Gastrocnemius medialis (tissue), 4 donors: ENCODE data around the gene AQP6. TPM values are rescaled to one million over a fixed set of nuclear protein-coding genes. Genes with fewer than 3 reads are reported as not detected.

Source experiments
- ATAC-seq, 2 donors: fragments of 150-250 bp; one replicate each; pipeline ENCODE4 v1.9.1; 2016
- DNase-seq, 2 donors: peaks; one replicate each; pipeline ENCODE4 v3.0.0-alpha.2; 2019
- H3K27ac ChIP-seq, 4 donors: fragments of 200-600 bp; sonication (generic); 1 replicate in 1 of 4; 2 replicates in 3 of 4; pipeline ENCODE4 v1.5.1; 2016 to 2018; ENCODE audit warnings: mild to moderate bottlenecking in 2 of 4, moderate library complexity in 1 of 4
- H3K27me3 ChIP-seq, 3 donors: fragments of 200-600 bp; sonication (generic) in 2 of 3; 1 replicate in 1 of 3; 2 replicates in 2 of 3; pipeline versions ENCODE4 v1.5.1 to v1.6.0; 2016 to 2019; ENCODE audit warnings: mild to moderate bottlenecking in 1 of 3, moderate library complexity in 1 of 3
- H3K36me3 ChIP-seq, 2 donors: fragments of 200-600 bp; sonication (generic) in 1 of 2; one replicate each; pipeline ENCODE4 v1.5.1; 2017 to 2018
- H3K4me1 ChIP-seq, 2 donors: fragments of 200-600 bp; sonication (generic) in 1 of 2; one replicate each; pipeline ENCODE4 v1.5.1; 2016 to 2017; ENCODE audit warnings: mild to moderate bottlenecking in 2 of 2
- H3K4me3 ChIP-seq, 4 donors: fragments of 200-600 bp; sonication (generic) in 3 of 4; 1 replicate in 1 of 4; 2 replicates in 3 of 4; pipeline ENCODE4 v1.5.1; 2016 to 2019; ENCODE audit warnings: mild to moderate bottlenecking in 2 of 4
- H3K9me3 ChIP-seq, 3 donors: fragments of 200-600 bp; sonication (generic) in 2 of 3; 1 replicate in 1 of 3; 2 replicates in 2 of 3; pipeline ENCODE4 v1.5.1; 2016 to 2019
- CTCF ChIP-seq, 5 experiments: fragments of 450-650 bp in 3 of 5; fragments of 200-600 bp in 2 of 5; sonication (generic) in 2 of 5; IDR thresholded peaks in 4 of 5; conservative IDR thresholded peaks in 1 of 5; 1 replicate in 4 of 5; 2 replicates in 1 of 5; pipeline ENCODE4 v1.5.1; 2016 to 2019; ENCODE audit warnings: antibody characterized with exemption in 5 of 5, mild to moderate bottlenecking in 3 of 5, moderate library complexity in 3 of 5
- POLR2A ChIP-seq, 2 donors: fragments of 450-650 bp; IDR thresholded peaks; one replicate each; pipeline ENCODE4 v1.6.1; 2017; ENCODE audit warnings: antibody characterized with exemption in 2 of 2, mild to moderate bottlenecking in 2 of 2, moderate library complexity in 2 of 2
- in situ Hi-C, 4 donors: fragments of 200-750 bp; cut with MboI; loops; one replicate each; pipeline versions ENCODE4 v1.15.0 to v1.8.0; 2017; ENCODE audit warnings: low sequenced_read_pairs in 4 of 4
- intact Hi-C: fragments of 100-400 bp; cut with DNase I; formaldehyde crosslinking; loops from one replicate; pipeline ENCODE4 v1.15.1; 2023; ENCODE audit warnings: low total_unique reads
- total RNA-seq, 4 donors: library from RNA; depleted of rRNA; stranded (reverse); fragments of >200 nt; gene quantifications; one replicate each; pipeline versions ENCODE4 v1.1.0 to v1.2.3, GENCODE V29; 2016

Gene AQP6
- total RNA-seq, 4 donors from 2014 or later: not detected

GRCh38 chr12:49976557-49976956, 3.8 kb downstream of the AQP6 start:
- Histone ChIP-seq H3K27ac (no peak overlapping the region), H3K36me3 (no peaks in the 10 kb centered on the region), H3K9me3 (no peaks in the 10 kb centered on the region), H3K4me1 (no peaks in the 10 kb centered on the region), H3K27me3 (no peaks in the 10 kb centered on the region), H3K4me3 (no peak overlapping the region)
- in situ Hi-C loops: loop anchor here in 1 of 4 donors (5.0 kb wide), 1 partner anchor 81 kb away; the partner anchor contains the start of gene ASIC1
- ATAC-seq (no peak), DNase-seq (no peak)
- intact Hi-C loops: no loop called here
- TF ChIP-seq CTCF (IDR thresholded peaks at IDR 0.05 in 4 of 5, conservative IDR thresholded peaks at IDR 0.05 in 1 of 5) (no peak), POLR2A (IDR thresholded peaks at IDR 0.05) (no peak)

- DNase-seq: no peak
- no peaks in the 10 kb centered on the region for H3K27me3 ChIP-seq
- no peaks in the 10 kb centered on the region for H3K9me3 ChIP-seq
- no peak for TF ChIP-seq CTCF (IDR thresholded peaks at IDR 0.05 in 4 of 5, conservative IDR thresholded peaks at IDR 0.05 in 1 of 5)
- no peak for TF ChIP-seq POLR2A (IDR thresholded peaks at IDR 0.05)
- H3K36me3 ChIP-seq: no peaks in the 10 kb centered on the region
- no peak overlapping the region for H3K4me3 ChIP-seq
- H3K4me1 ChIP-seq: no peaks in the 10 kb centered on the region
- H3K27ac ChIP-seq: no peak overlapping the region
- intact Hi-C loops (no loop called here), in situ Hi-C loops (loop anchor here in 1 of 4 donors (5.0 kb wide), 1 partner anchor 79 kb away; the partner anchor contains the start of gene ASIC1)
- ATAC-seq: no peak
These were observed 5.4 kb downstream of the AQP6 start for GRCh38 chr12:49978125-49978524.

GRCh38 chr12:49979016-49979586, 6.4 kb downstream of the AQP6 start:
- intact Hi-C loops (no loop called here), in situ Hi-C loops (loop anchor here in 1 of 4 donors (5.0 kb wide), 1 partner anchor 78 kb away; the partner anchor contains the start of gene ASIC1)
- DNase-seq (no peak), ATAC-seq (no peak)
- no peaks in the 10 kb centered on the region for H3K36me3 ChIP-seq
- H3K4me3 ChIP-seq: no peak overlapping the region
- no peaks in the 10 kb centered on the region for H3K27me3 ChIP-seq
- H3K27ac ChIP-seq: no peak overlapping the region
- peaks cover 0 to 5% of the 10 kb centered on the region in 2 donors for H3K4me1 ChIP-seq
- TF ChIP-seq POLR2A (IDR thresholded peaks at IDR 0.05): no peak
- TF ChIP-seq CTCF (IDR thresholded peaks at IDR 0.05 in 4 of 5, conservative IDR thresholded peaks at IDR 0.05 in 1 of 5): no peak
- no peaks in the 10 kb centered on the region for H3K9me3 ChIP-seq

GRCh38 chr12:49979791-49980190, 7.0 kb downstream of the AQP6 start:
- intact Hi-C loops: no loop called here
- no peak for DNase-seq
- no peak overlapping the region for H3K27ac ChIP-seq
- H3K4me3 ChIP-seq: no peak overlapping the region
- H3K9me3 ChIP-seq: no peaks in the 10 kb centered on the region
- TF ChIP-seq CTCF (IDR thresholded peaks at IDR 0.05 in 4 of 5, conservative IDR thresholded peaks at IDR 0.05 in 1 of 5) (no peak), POLR2A (IDR thresholded peaks at IDR 0.05) (no peak)
- H3K4me1 ChIP-seq: peaks cover 0 to 5% of the 10 kb centered on the region in 2 donors
- no peaks in the 10 kb centered on the region for H3K27me3 ChIP-seq
- H3K36me3 ChIP-seq: no peaks in the 10 kb centered on the region
- no peak for ATAC-seq
- in situ Hi-C loops: loop anchor here in 1 of 4 donors (5.0 kb wide), 1 partner anchor 78 kb away; the partner anchor contains the start of gene ASIC1
